ENCODE data around the gene ATAD3B.

Gene ATAD3B

DNA sequence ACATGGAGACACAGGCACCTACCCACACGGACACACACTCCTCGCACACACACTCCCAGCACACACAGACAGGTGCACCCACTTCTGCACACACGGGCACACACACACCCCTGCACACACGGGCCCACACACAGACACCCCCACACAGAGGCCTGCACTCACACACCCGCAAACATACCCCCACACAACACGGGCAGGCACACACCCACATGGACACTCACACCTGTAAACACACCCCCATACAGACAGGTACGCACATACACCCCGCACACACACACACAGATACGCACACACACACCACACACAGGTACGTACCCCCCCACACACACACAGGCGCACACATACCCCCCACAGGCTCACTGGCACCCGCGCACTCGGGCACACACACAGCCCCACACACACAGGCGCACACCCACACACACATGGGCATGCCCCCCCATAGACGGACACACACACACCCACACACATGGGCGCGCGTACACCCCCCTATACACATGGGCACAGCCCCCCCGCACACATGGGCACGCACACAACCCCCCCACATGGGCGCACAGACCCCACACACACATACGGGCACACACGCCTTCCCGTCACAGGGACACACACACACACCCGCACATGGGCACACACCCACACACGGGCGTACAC is 46.5 kb downstream of the ATAD3B start:
- Histone ChIP-seq H3K4me3 (ENCODE audit: low read depth, low read length) (no peak overlapping the region), H3K36me3 (ENCODE audit: control insufficient read depth in 2 of 2, insufficient read depth in 1 of 2, low read length in 2 of 2) (peaks cover 22 to 70% of the 10 kb centered on the region in 2 experiments; a peak in 2 of 3 replicates), H3K4me1 (ENCODE audit: control insufficient read depth, insufficient read depth, low read length) (no peaks in the 10 kb centered on the region), H3K27ac (ENCODE audit: extremely low read depth, low read depth, low read length) (no peak overlapping the region), H3K9me3 (ENCODE audit: control insufficient read depth, insufficient read depth, low read depth, low read length) (no peaks in the 10 kb centered on the region)
- ChIA-PET POLR2A (no interaction called here), CTCF (no interaction called here)
- TF ChIP-seq ZBTB10 (tag by site-specific recombination; IDR thresholded peaks at IDR 0.05) = 0 out of 2 replicates have a peak, but pooled peaks have one; percentile 22
- peak; percentile 88 for TF ChIP-seq ZFHX2 (tag by site-specific recombination; conservative IDR thresholded peaks at IDR 0.05)
- TF ChIP-seq EGR2 (tag by site-specific recombination; IDR thresholded peaks at IDR 0.05; ENCODE audit: low read depth) = peak; percentile 95
- no peak for TF ChIP-seq PRDM6 (tag by site-specific recombination; IDR thresholded peaks at IDR 0.05)
- TF ChIP-seq KLF9 (tag by site-specific recombination; IDR thresholded peaks at IDR 0.05; ENCODE audit: low read depth) = 0 out of 2 replicates have a peak, but pooled peaks have one; percentile 14
- no peak for TF ChIP-seq ZEB2 (tag by site-specific recombination; IDR thresholded peaks at IDR 0.05)
- no peak for TF ChIP-seq ZNF335 (tag by site-specific recombination; conservative IDR thresholded peaks at IDR 0.05)
- TF ChIP-seq, protein P1, sequence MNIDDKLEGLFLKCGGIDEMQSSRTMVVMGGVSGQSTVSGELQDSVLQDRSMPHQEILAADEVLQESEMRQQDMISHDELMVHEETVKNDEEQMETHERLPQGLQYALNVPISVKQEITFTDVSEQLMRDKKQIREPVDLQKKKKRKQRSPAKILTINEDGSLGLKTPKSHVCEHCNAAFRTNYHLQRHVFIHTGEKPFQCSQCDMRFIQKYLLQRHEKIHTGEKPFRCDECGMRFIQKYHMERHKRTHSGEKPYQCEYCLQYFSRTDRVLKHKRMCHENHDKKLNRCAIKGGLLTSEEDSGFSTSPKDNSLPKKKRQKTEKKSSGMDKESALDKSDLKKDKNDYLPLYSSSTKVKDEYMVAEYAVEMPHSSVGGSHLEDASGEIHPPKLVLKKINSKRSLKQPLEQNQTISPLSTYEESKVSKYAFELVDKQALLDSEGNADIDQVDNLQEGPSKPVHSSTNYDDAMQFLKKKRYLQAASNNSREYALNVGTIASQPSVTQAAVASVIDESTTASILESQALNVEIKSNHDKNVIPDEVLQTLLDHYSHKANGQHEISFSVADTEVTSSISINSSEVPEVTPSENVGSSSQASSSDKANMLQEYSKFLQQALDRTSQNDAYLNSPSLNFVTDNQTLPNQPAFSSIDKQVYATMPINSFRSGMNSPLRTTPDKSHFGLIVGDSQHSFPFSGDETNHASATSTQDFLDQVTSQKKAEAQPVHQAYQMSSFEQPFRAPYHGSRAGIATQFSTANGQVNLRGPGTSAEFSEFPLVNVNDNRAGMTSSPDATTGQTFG (tag by site-specific recombination; IDR thresholded peaks at IDR 0.05; ENCODE audit: borderline replicate concordance) = no peak
- TF ChIP-seq ZNF571 (tag by site-specific recombination; IDR thresholded peaks at IDR 0.05) = no peak
- no peak for TF ChIP-seq ZNF837 (tag by site-specific recombination; IDR thresholded peaks at IDR 0.05)
- TF ChIP-seq ZFP3 (tag by site-specific recombination; IDR thresholded peaks at IDR 0.05; ENCODE audit: low read depth) = no peak
- no peak for TF ChIP-seq ZNF558 (tag by site-specific recombination; IDR thresholded peaks at IDR 0.05)
- no peak for TF ChIP-seq BCL11B (tag by site-specific recombination; IDR thresholded peaks at IDR 0.05; ENCODE audit: low read depth)
- TF ChIP-seq ZNF292 (tag by site-specific recombination; IDR thresholded peaks at IDR 0.05; ENCODE audit: borderline replicate concordance, low read depth) = no peak
- no peak for TF ChIP-seq ZNF26 (tag by site-specific recombination; IDR thresholded peaks at IDR 0.05)
- TF ChIP-seq GFI1B (tag by site-specific recombination; IDR thresholded peaks at IDR 0.05) = no peak
- TF ChIP-seq ZSCAN4 (tag by site-specific recombination; IDR thresholded peaks at IDR 0.05) = peak; percentile 95
- no peak for TF ChIP-seq ZNF76 (tag by site-specific recombination; IDR thresholded peaks at IDR 0.05; ENCODE audit: borderline replicate concordance, low read depth)
- no peak for TF ChIP-seq ZNF155 (tag by site-specific recombination; IDR thresholded peaks at IDR 0.05)
- TF ChIP-seq ZNF366 (tag by site-specific recombination; conservative IDR thresholded peaks at IDR 0.05) = no peak
- 0 out of 2 replicates have a peak, but pooled peaks have one; percentile 24 for TF ChIP-seq ZNF785 (tag by site-specific recombination; IDR thresholded peaks at IDR 0.05)
- 0 out of 2 replicates have a peak, but pooled peaks have one; percentile 10 for TF ChIP-seq ZNF398 (tag by site-specific recombination; IDR thresholded peaks at IDR 0.05)
- TF ChIP-seq, protein P2, sequence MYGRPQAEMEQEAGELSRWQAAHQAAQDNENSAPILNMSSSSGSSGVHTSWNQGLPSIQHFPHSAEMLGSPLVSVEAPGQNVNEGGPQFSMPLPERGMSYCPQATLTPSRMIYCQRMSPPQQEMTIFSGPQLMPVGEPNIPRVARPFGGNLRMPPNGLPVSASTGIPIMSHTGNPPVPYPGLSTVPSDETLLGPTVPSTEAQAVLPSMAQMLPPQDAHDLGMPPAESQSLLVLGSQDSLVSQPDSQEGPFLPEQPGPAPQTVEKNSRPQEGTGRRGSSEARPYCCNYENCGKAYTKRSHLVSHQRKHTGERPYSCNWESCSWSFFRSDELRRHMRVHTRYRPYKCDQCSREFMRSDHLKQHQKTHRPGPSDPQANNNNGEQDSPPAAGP (tag by site-specific recombination; IDR thresholded peaks at IDR 0.05) = no peak
- no peak for TF ChIP-seq ZNF302 (tag by site-specific recombination; IDR thresholded peaks at IDR 0.05; ENCODE audit: low read depth)
- no peak for TF ChIP-seq ZNF596 (tag by site-specific recombination; IDR thresholded peaks at IDR 0.05)

Measured in HEK293 (cell line).